ENCODE results near the gene AVPI1. TPM values are rescaled to one million over a fixed set of nuclear protein-coding genes. Genes with fewer than 3 reads are reported as not detected.

Gene AVPI1
- polyA plus RNA-seq, 1 donor (not counting 4 experiments of a cell fraction or from before 2014, with no cell fraction given): 48.8 TPM

GRCh38 chr10:97732052-97732359, 45.0 kb upstream of the AVPI1 start:
- no peaks in the 10 kb centered on the region for H3K9me3 ChIP-seq (ENCODE audit: control insufficient read depth, low read depth, low read length)
- TF ChIP-seq CTCF (optimal IDR thresholded peaks at IDR 0.05 in 1 of 3, IDR thresholded peaks at IDR 0.05 in 1 of 3, conservative IDR thresholded peaks at IDR 0.05 in 1 of 3; ENCODE audit: extremely low read depth in 1 of 3, insufficient read depth in 2 of 3, low read length in 3 of 3): no peak
- no peak for TF ChIP-seq EZH2 (IDR thresholded peaks at IDR 0.05; ENCODE audit: low read length)
- DNase-seq (ENCODE audit: low read depth, low spot score) (no peak), FAIRE-seq (no peak)
- no peak overlapping the region for H3K4me2 ChIP-seq (ENCODE audit: control insufficient read depth, extremely low read depth, insufficient read depth, low read depth, low read length)
- H2AFZ ChIP-seq (ENCODE audit: control insufficient read depth, low read length): no peak overlapping the region
- no peaks in the 10 kb centered on the region for H4K20me1 ChIP-seq (ENCODE audit: control insufficient read depth, extremely low read depth, insufficient read depth, low read length)
- no peak overlapping the region for H3K4me3 ChIP-seq (ENCODE audit: control insufficient read depth in 2 of 3, extremely low read depth in 1 of 3, insufficient read depth in 2 of 3, low read depth in 1 of 3, low read length in 3 of 3)
- H3K79me2 ChIP-seq (ENCODE audit: control insufficient read depth, insufficient read depth, low read length): no peaks in the 10 kb centered on the region
- no peak overlapping the region for H3K9ac ChIP-seq (ENCODE audit: control insufficient read depth, extremely low read depth, insufficient read depth, low read length)
- peaks cover 3% of the 10 kb centered on the region for H3K4me1 ChIP-seq (ENCODE audit: control insufficient read depth, extremely low read depth, insufficient read depth, low read length)
- no peaks in the 10 kb centered on the region for H3K36me3 ChIP-seq (ENCODE audit: control insufficient read depth in 2 of 2, extremely low read depth in 1 of 2, insufficient read depth in 2 of 2, low read length in 2 of 2)
- H3K27ac ChIP-seq (ENCODE audit: control insufficient read depth, insufficient read depth, low read length): no peak overlapping the region
- H3K9me1 ChIP-seq (ENCODE audit: control insufficient read depth, extremely low read depth, insufficient read depth, low read length): no peaks in the 10 kb centered on the region
- dilution Hi-C loops (cut with MboI; ENCODE audit: extremely low pct_ligation_motif_present, low sequenced_read_pairs): no loop called here
- H3K27me3 ChIP-seq (ENCODE audit: control insufficient read depth, extremely low read depth, insufficient read depth, low read length): no peaks in the 10 kb centered on the region

- Histone ChIP-seq H3K9ac (ENCODE audit: control insufficient read depth, extremely low read depth, insufficient read depth, low read length) (no peak overlapping the region), H3K4me1 (ENCODE audit: control insufficient read depth, extremely low read depth, insufficient read depth, low read length) (peaks cover 8% of the 10 kb centered on the region), H3K79me2 (ENCODE audit: control insufficient read depth, insufficient read depth, low read length) (no peaks in the 10 kb centered on the region), H2AFZ (ENCODE audit: control insufficient read depth, low read length) (no peak overlapping the region), H3K4me3 (ENCODE audit: control insufficient read depth in 2 of 3, extremely low read depth in 1 of 3, insufficient read depth in 2 of 3, low read depth in 1 of 3, low read length in 3 of 3) (no peak overlapping the region), H3K27me3 (ENCODE audit: control insufficient read depth, extremely low read depth, insufficient read depth, low read length) (no peaks in the 10 kb centered on the region), H3K27ac (ENCODE audit: control insufficient read depth, insufficient read depth, low read length) (no peak overlapping the region), H3K4me2 (ENCODE audit: control insufficient read depth, extremely low read depth, insufficient read depth, low read depth, low read length) (no peak overlapping the region), H3K36me3 (ENCODE audit: control insufficient read depth in 2 of 2, extremely low read depth in 1 of 2, insufficient read depth in 2 of 2, low read length in 2 of 2) (no peaks in the 10 kb centered on the region), H3K9me3 (ENCODE audit: control insufficient read depth, low read depth, low read length) (no peaks in the 10 kb centered on the region), H3K9me1 (ENCODE audit: control insufficient read depth, extremely low read depth, insufficient read depth, low read length) (no peaks in the 10 kb centered on the region), H4K20me1 (ENCODE audit: control insufficient read depth, extremely low read depth, insufficient read depth, low read length) (no peaks in the 10 kb centered on the region)
- TF ChIP-seq EZH2 (IDR thresholded peaks at IDR 0.05; ENCODE audit: low read length): no peak
- peak; percentile 85 to 97 (median 92) for TF ChIP-seq CTCF (optimal IDR thresholded peaks at IDR 0.05 in 1 of 3, IDR thresholded peaks at IDR 0.05 in 1 of 3, conservative IDR thresholded peaks at IDR 0.05 in 1 of 3; ENCODE audit: extremely low read depth in 1 of 3, insufficient read depth in 2 of 3, low read length in 3 of 3)
- DNase-seq (ENCODE audit: low read depth, low spot score): no peak
- FAIRE-seq: peak; percentile 82
- dilution Hi-C loops (cut with MboI; ENCODE audit: extremely low pct_ligation_motif_present, low sequenced_read_pairs): no loop called here
Observed at GRCh38 chr10:97731346-97732051, 44.5 kb upstream of the AVPI1 start.
